ENCODE measurements around the gene SH3PXD2A.
"Not testable (repeated sequence)": the region's sequence is repeated elsewhere in the genome, so short reads cannot be mapped to it uniquely, and the experiment has no call there.

Gene SH3PXD2A

GRCh38 chr10:103636492-103636891, 218.9 kb downstream of the SH3PXD2A start:
- no peak for DNase-seq

GRCh38 chr10:103635580-103635979, 219.8 kb downstream of the SH3PXD2A start:
- DNase-seq, result no peak

GRCh38 chr10:103633846-103634245, 221.5 kb downstream of the SH3PXD2A start:
- DNase-seq, result no peak

GRCh38 chr10:103632871-103633270, 222.5 kb downstream of the SH3PXD2A start:
- not testable (repeated sequence) for DNase-seq

GRCh38 chr10:103632247-103632642, 223.1 kb downstream of the SH3PXD2A start:
- no peak for DNase-seq

- DNase-seq, result no peak
Observed at GRCh38 chr10:103630156-103630555, 225.2 kb downstream of the SH3PXD2A start.

GRCh38 chr10:103629581-103629980, 225.8 kb downstream of the SH3PXD2A start:
- no peak for DNase-seq

- no peak for DNase-seq
Observed at GRCh38 chr10:103627893-103628292, 227.5 kb downstream of the SH3PXD2A start.

- DNase-seq, result no peak
Observed at GRCh38 chr10:103627111-103627892, 228.1 kb downstream of the SH3PXD2A start.

- no peak for DNase-seq
Observed at GRCh38 chr10:103626178-103626577, 229.2 kb downstream of the SH3PXD2A start.

GRCh38 chr10:103622935-103623574, 232.3 kb downstream of the SH3PXD2A start:
- no peak for DNase-seq

- no peak for DNase-seq
Observed at GRCh38 chr10:103622286-103622685, 233.1 kb downstream of the SH3PXD2A start.

GRCh38 chr10:103621783-103622125, 233.6 kb downstream of the SH3PXD2A start:
- no peak for DNase-seq

- no peak for DNase-seq
Observed at GRCh38 chr10:103620891-103621782, 234.2 kb downstream of the SH3PXD2A start.

GRCh38 chr10:103620352-103620740, 235.0 kb downstream of the SH3PXD2A start:
- DNase-seq, result no peak

GRCh38 chr10:103619424-103620351, 235.7 kb downstream of the SH3PXD2A start:
- DNase-seq, result no peak

GRCh38 chr10:103618575-103619423, 236.6 kb downstream of the SH3PXD2A start:
- DNase-seq, result no peak

- no peak for DNase-seq
Observed at GRCh38 chr10:103617602-103618385, 237.6 kb downstream of the SH3PXD2A start.

GRCh38 chr10:103616705-103617601, 238.4 kb downstream of the SH3PXD2A start:
- no peak for DNase-seq
